A549 (cell line): Measurements from ENCODE around the gene BLOC1S4. TPM values are rescaled to one million over a fixed set of nuclear protein-coding genes. Genes with fewer than 3 reads are reported as not detected.
A peak's percentile ranks its signal among the peaks of the same experiment; 100 is the strongest.

Experiments used
- ATAC-seq, 2 experiments: fragments of 200-7000 bp in 1 of 2; fragments of >200 bp in 1 of 2; cut with Nextera tagmentation in 1 of 2; cut with Tn5 transposase in 1 of 2; 3 replicates each; pipeline versions ENCODE4 v1.8.0 to v1.9.1; 2018 to 2020; ENCODE audit warnings: mild to moderate bottlenecking in 1 of 2, moderate library complexity in 1 of 2
- CTCF ChIA-PET: fragments of 300-600 bp; sonication (Branson Sonifier 250); formaldehyde crosslinking; extraction: SDS; loops from one replicate; lab custom pipeline; 2021; ENCODE audit warnings: antibody characterized with exemption, inconsistent platforms; lab: Yijun Ruan, JAX
- POLR2A ChIA-PET: fragments of 350-600 bp; formaldehyde crosslinking; extraction: SDS; loops from one replicate; lab custom pipeline; 2021; ENCODE audit warnings: antibody characterized with exemption, inconsistent platforms; lab: Yijun Ruan, JAX
- DNase-seq, 2 experiments: peaks; one replicate each; pipeline versions ENCODE4 v3.0.0 to v3.0.0-alpha.2; 2011 to 2016; ENCODE audit warnings: low read depth in 1 of 2, low spot score in 1 of 2
- FAIRE-seq: peaks from 2 replicates; lab custom pipeline; 2011; peaks lifted over from hg19 to GRCh38; lab: Jason Lieb, UNC
- H3K27ac ChIP-seq, 2 experiments: fragments of >200 bp; sonication (Bioruptor Twin); formaldehyde crosslinking; 3 replicates each; pipeline ENCODE4 v1.5.1; 2016 to 2017
- H3K4me1 ChIP-seq: fragments of >200 bp; sonication (Bioruptor Twin); formaldehyde crosslinking; 3 replicates; pipeline ENCODE4 v1.6.1; 2016
- H3K4me2 ChIP-seq: fragments of >200 bp; sonication (Bioruptor Twin); formaldehyde crosslinking; 3 replicates; pipeline ENCODE4 v1.6.1; 2016
- H3K4me3 ChIP-seq: fragments of >200 bp; sonication (Bioruptor Twin); formaldehyde crosslinking; 3 replicates; pipeline ENCODE4 v1.5.1; 2016
- H3K9me3 ChIP-seq: fragments of >200 bp; sonication (Bioruptor Twin); formaldehyde crosslinking; 3 replicates; pipeline ENCODE4 v1.6.1; 2016
- BHLHE40 ChIP-seq: IDR thresholded peaks from 2 replicates; pipeline ENCODE4 v1.6.1; 2012; ENCODE audit warnings: low read depth, low read length, inconsistent platforms
- CTCF ChIP-seq: fragments of >200 bp; sonication (Bioruptor Twin); formaldehyde crosslinking; IDR thresholded peaks from 3 replicates; pipeline ENCODE4 v1.5.1; 2016
- E2F6 ChIP-seq: IDR thresholded peaks from 2 replicates; pipeline ENCODE4 v1.6.1; 2012; ENCODE audit warnings: low read depth, borderline replicate concordance
- EHF ChIP-seq: fragments of 250-450 bp; sonication (Bioruptor Pico); IDR thresholded peaks from 2 replicates; pipeline ENCODE4 v1.5.0; 2020; ENCODE audit warnings: mild to moderate bottlenecking
- EP300 ChIP-seq, 2 experiments: fragments of >200 bp; sonication (Bioruptor Twin); formaldehyde crosslinking; IDR thresholded peaks; 2 replicates in 1 of 2; 3 replicates in 1 of 2; pipeline ENCODE4 v1.6.1; 2016 to 2017
- ESRRA ChIP-seq: fragments of 150-350 bp; IDR thresholded peaks from 2 replicates; pipeline ENCODE4 v1.6.1; 2014; ENCODE audit warnings: mild to moderate bottlenecking, low read length, borderline replicate concordance
- FOSL2 ChIP-seq, 2 experiments: fragments of 450-650 bp in 1 of 2; fragments of >200 bp in 1 of 2; sonication (Bioruptor Twin) in 1 of 2; formaldehyde crosslinking; IDR thresholded peaks; 2 replicates each; pipeline versions ENCODE4 v1.5.0 to v1.6.1; 2016 to 2020; ENCODE audit warnings: mild to moderate bottlenecking in 1 of 2, moderate library complexity in 1 of 2
- GATA3 ChIP-seq: IDR thresholded peaks from 2 replicates; pipeline ENCODE4 v1.6.1; 2012; ENCODE audit warnings: borderline replicate concordance
- HOXA7 ChIP-seq: fragments of 250-450 bp; sonication (Bioruptor Pico); IDR thresholded peaks from 2 replicates; pipeline ENCODE4 v1.5.0; 2020; ENCODE audit warnings: mild to moderate bottlenecking, moderate library complexity
- JUN ChIP-seq, 2 experiments: fragments of >200 bp; sonication (Bioruptor Twin); formaldehyde crosslinking; IDR thresholded peaks; 2 replicates in 1 of 2; 3 replicates in 1 of 2; pipeline ENCODE4 v1.6.1; 2016 to 2017
- KDM5A ChIP-seq: fragments of 200-600 bp; sonication (generic); IDR thresholded peaks from 2 replicates; pipeline ENCODE4 v1.6.1; 2016; ENCODE audit warnings: antibody characterized with exemption, mild to moderate bottlenecking
- MAX ChIP-seq: IDR thresholded peaks from 2 replicates; pipeline ENCODE4 v1.6.1; 2012
- MYC ChIP-seq: IDR thresholded peaks from 2 replicates; pipeline ENCODE4 v1.6.1; 2012; ENCODE audit warnings: mild to moderate bottlenecking, inconsistent platforms, low read length, improper control_type of control experiment, borderline replicate concordance
- NPAS2 ChIP-seq: fragments of 250-450 bp; sonication (Bioruptor Pico); IDR thresholded peaks from 2 replicates; pipeline ENCODE4 v1.8.0; 2022; ENCODE audit warnings: mild to moderate bottlenecking, moderate library complexity, borderline replicate concordance
- NR3C1 ChIP-seq: fragments of >200 bp; sonication (Bioruptor Twin); formaldehyde crosslinking; IDR thresholded peaks from 3 replicates; pipeline ENCODE4 v1.6.1; 2017
- PHF8 ChIP-seq: fragments of 200-600 bp; sonication (generic); IDR thresholded peaks from 2 replicates; pipeline ENCODE4 v1.6.1; 2016; ENCODE audit warnings: low read depth, mild to moderate bottlenecking, antibody characterized with exemption, moderate library complexity, borderline replicate concordance
- POLR2A ChIP-seq: IDR thresholded peaks from 2 replicates; pipeline ENCODE4 v1.6.1; 2012; ENCODE audit warnings: mild to moderate bottlenecking, low read length
- POLR2AphosphoS2 ChIP-seq: conservative IDR thresholded peaks from 2 replicates; pipeline ENCODE4 v1.6.1; 2012; ENCODE audit warnings: low read length, improper control_type of control experiment, inconsistent platforms
- RNF2 ChIP-seq: fragments of 200-600 bp; sonication (generic); IDR thresholded peaks from 2 replicates; pipeline ENCODE4 v1.6.1; 2016; ENCODE audit warnings: low read depth, mild to moderate bottlenecking, antibody characterized with exemption, moderate library complexity, borderline replicate concordance
- SREBF2 ChIP-seq: fragments of 450-650 bp; IDR thresholded peaks from 2 replicates; pipeline ENCODE4 v1.6.1; 2014; ENCODE audit warnings: mild to moderate bottlenecking, moderate library complexity
- ZC3H11A ChIP-seq: fragments of 450-650 bp; IDR thresholded peaks from 2 replicates; pipeline ENCODE4 v1.6.1; 2014; ENCODE audit warnings: antibody characterized with exemption, mild to moderate bottlenecking
- ZNF302 ChIP-seq: fragments of 250-450 bp; sonication (Bioruptor Pico); IDR thresholded peaks from 2 replicates; pipeline ENCODE4 v1.9.0; 2021; ENCODE audit warnings: inconsistent platforms, mild to moderate bottlenecking, moderate library complexity
- WGBS: methylation state at CpG from one replicate; pipeline ENCODE4 v1.1.6; 2017; ENCODE audit errors: missing lambda C conversion rate; 5-methylcytosine and 5-hydroxymethylcytosine counted together
- polyA plus RNA-seq, 4 experiments: library from polyadenylated mRNA; depleted of rRNA in 3 of 4; stranded (reverse); fragments of >200 nt; fragmentation: RNase III in 1 of 4; extraction: RNeasy Plus Mini Kit Qiagen cat#74134 plus additional on column Dnase treatment in 1 of 4; gene quantifications; 2 replicates in 3 of 4; 3 replicates in 1 of 4; pipeline ENCODE4 v1.2.3, GENCODE V29; 2011 to 2017

BLOC1S4 gene
- polyA plus RNA-seq, 2 of the 4 experiments (the other 2 are of a cell fraction) = 13.2 to 13.9 TPM

- TF ChIP-seq CTCF (no peak), HOXA7 (CRISPR knock-in tag) (no peak), MYC (no peak), NPAS2 (no peak), KDM5A (no peak), RNF2 (no peak), EP300 (IDR thresholded peaks at IDR 0.05) (no peak), ZC3H11A (no peak)
Observed at GRCh38 chr4:6705646-6706045, 10.3 kb upstream of the BLOC1S4 start (continued).

GRCh38 chr4:6706173-6706572, 9.8 kb upstream of the BLOC1S4 start:
- 80% methylated on average over 5 of the region's 5 CpGs for WGBS
- no peak for ATAC-seq
- ChIA-PET CTCF (interaction anchor here (0.8 to 1.0 kb wide), 2 partner anchors 14 to 168 kb away, joined by 3 read pairs; no protein-coding TSS in a partner anchor), POLR2A (no interaction called here)
- Histone ChIP-seq H3K4me2 (no peak overlapping the region), H3K27ac (no peak overlapping the region), H3K4me3 (no peak overlapping the region), H3K9me3 (peaks cover 36% of the 10 kb centered on the region), H3K4me1 (no peaks in the 10 kb centered on the region; the same call in 2 of the 3 replicates)
- DNase-seq = no peak
- TF ChIP-seq ESRRA (no peak), SREBF2 (no peak), ZC3H11A (no peak), PHF8 (no peak)
- no peak for FAIRE-seq

GRCh38 chr4:6709230-6710114, 6.5 kb upstream of the BLOC1S4 start, which contains the start of gene MRFAP1L1:
MRFAP1L1 (minus strand) TSS chr4:6709865; CDS start chr4:6709629, 236 bp downstream.
- H3K4me1 ChIP-seq = no peaks in the 10 kb centered on the region; the same call in 2 of the 3 replicates
- H3K27ac ChIP-seq = peak within 1 kb of the TSS; percentile 78 to 86
- peak; percentile 78 to 88 for ATAC-seq
- no peak for TF ChIP-seq NR3C1
- TF ChIP-seq POLR2A = peak; percentile 33
- no peak for TF ChIP-seq EHF
- TF ChIP-seq ZNF302 (CRISPR knock-in tag) = no peak
- TF ChIP-seq GATA3 = 0 out of 2 replicates have a peak, but pooled peaks have one; percentile 32
- TF ChIP-seq E2F6 = peak; percentile 52; the same call in 1 of the 2 replicates
- no peak for TF ChIP-seq BHLHE40
- peak; percentile 43; the same call in 1 of the 2 replicates for TF ChIP-seq PHF8
- TF ChIP-seq JUN (IDR thresholded peaks at IDR 0.05) = peak; percentile 38 to 67; a peak in 3 of 5 replicates
- TF ChIP-seq FOSL2 (IDR thresholded peaks at IDR 0.05) = no peak
- no peak for TF ChIP-seq FOSL2 (CRISPR knock-in tag; IDR thresholded peaks at IDR 0.05)
- no peak for TF ChIP-seq NPAS2
- TF ChIP-seq MAX = peak; percentile 55
- no peak for TF ChIP-seq POLR2AphosphoS2
- peak within 1 kb of the TSS; percentile 66 for H3K4me3 ChIP-seq
- H3K4me2 ChIP-seq = peak within 1 kb of the TSS; percentile 74
- FAIRE-seq = no peak
- H3K9me3 ChIP-seq = peaks cover 37% of the 10 kb centered on the region
- DNase-seq = peak; percentile 73 to 97
- CTCF ChIA-PET = interaction anchor here (0.9 to 2.4 kb wide), 2 partner anchors 14 to 165 kb away, joined by 3 to 9 read pairs; no protein-coding TSS in a partner anchor
- POLR2A ChIA-PET = interaction anchor here (0.6 to 1.7 kb wide), 5 partner anchors 19 to 127 kb away, joined by 3 to 11 read pairs (median 6); partner anchors contain the start of gene MRFAP1
- WGBS = 11% methylated on average over 69 of the region's 72 CpGs
